HEK293T (cell line): Measurements from ENCODE around the gene SPTBN4.

Source experiments
- ARNT ChIP-seq: fragments of 450-650 bp; IDR thresholded peaks from 2 replicates; pipeline ENCODE4 v1.6.1; 2017; ENCODE audit warnings: mild to moderate bottlenecking
- BHLHE40 ChIP-seq: fragments of 450-650 bp; IDR thresholded peaks from 2 replicates; pipeline ENCODE4 v1.6.1; 2016; ENCODE audit warnings: mild to moderate bottlenecking, moderate library complexity, borderline replicate concordance
- ELF4 ChIP-seq: fragments of 450-650 bp; IDR thresholded peaks from 2 replicates; pipeline ENCODE4 v1.6.1; 2017; ENCODE audit warnings: antibody characterized with exemption
- FOXK2 ChIP-seq: fragments of 450-650 bp; IDR thresholded peaks from 2 replicates; pipeline ENCODE4 v1.6.1; 2016; ENCODE audit warnings: mild to moderate bottlenecking
- FOXM1 ChIP-seq: fragments of 450-650 bp; IDR thresholded peaks from 2 replicates; pipeline ENCODE4 v1.6.1; 2017; ENCODE audit warnings: mild to moderate bottlenecking, borderline replicate concordance
- HDGF ChIP-seq: fragments of 450-650 bp; IDR thresholded peaks from 2 replicates; pipeline ENCODE4 v1.6.1; 2017; ENCODE audit warnings: antibody characterized with exemption, borderline replicate concordance
- PKNOX1 ChIP-seq: fragments of 450-650 bp; IDR thresholded peaks from 2 replicates; pipeline ENCODE4 v1.6.1; 2016
- SP1 ChIP-seq: fragments of 450-650 bp; IDR thresholded peaks from 2 replicates; pipeline ENCODE4 v1.6.1; 2017
- TARDBP ChIP-seq: fragments of 450-650 bp; IDR thresholded peaks from 2 replicates; pipeline ENCODE4 v1.6.1; 2016
- ZNF384 ChIP-seq: fragments of 450-650 bp; IDR thresholded peaks from 2 replicates; pipeline ENCODE4 v1.6.1; 2016

- TF ChIP-seq ELF4, result no peak
- TF ChIP-seq BHLHE40, result no peak
- no peak for TF ChIP-seq FOXM1
- TF ChIP-seq FOXK2, result no peak
- TF ChIP-seq ARNT, result no peak
- TF ChIP-seq ZNF384, result no peak
- no peak for TF ChIP-seq PKNOX1
- no peak for TF ChIP-seq SP1
- TF ChIP-seq TARDBP, result no peak
- no peak for TF ChIP-seq HDGF
Measured at GRCh38 chr19:40441719-40442253, 25.0 kb upstream of the SPTBN4 start.
